Lung (tissue), 12 donors: ENCODE measurements around the gene HIRIP3. TPM values are rescaled to one million over a fixed set of nuclear protein-coding genes. Genes with fewer than 3 reads are reported as not detected.

Source experiments
- ATAC-seq: fragments of 200-7000 bp; cut with Tn5 transposase; one replicate; pipeline ENCODE4 v1.9.1; 2020; ENCODE audit warnings: moderate number of reproducible peaks; ENCODE audit not compliant: insufficient read depth, low FRiP score
- DNase-seq, 3 donors: peaks; one replicate each; pipeline ENCODE4 v3.0.0-alpha.2; 2013 to 2017
- H3K27ac ChIP-seq, 2 donors: one replicate each; pipeline ENCODE4 v1.5.1; 2013; ENCODE audit warnings: mild to moderate bottlenecking in 2 of 2, moderate library complexity in 2 of 2, control low read depth in 1 of 2, inconsistent platforms in 1 of 2, low read depth in 1 of 2, low read length in 1 of 2
- H3K27me3 ChIP-seq, 3 donors: one replicate each; pipeline ENCODE4 v1.5.1; 2013; ENCODE audit warnings: low read length in 2 of 3; ENCODE audit not compliant: control insufficient read depth in 3 of 3, insufficient read depth in 3 of 3
- H3K36me3 ChIP-seq, 4 donors: one replicate each; pipeline ENCODE4 v1.5.1; 2013; ENCODE audit warnings: low read length in 4 of 4, mild to moderate bottlenecking in 1 of 4, moderate library complexity in 1 of 4; ENCODE audit not compliant: control insufficient read depth in 4 of 4, insufficient read depth in 4 of 4
- H3K4me1 ChIP-seq, 5 donors: one replicate each; pipeline ENCODE4 v1.5.1; 2013; ENCODE audit warnings: low read length in 5 of 5, mild to moderate bottlenecking in 2 of 5, moderate library complexity in 1 of 5; ENCODE audit not compliant: control insufficient read depth in 5 of 5, insufficient read depth in 5 of 5
- H3K4me3 ChIP-seq: one replicate; pipeline ENCODE4 v1.5.1; 2013; ENCODE audit warnings: mild to moderate bottlenecking, control low read depth, moderate library complexity
- H3K9ac ChIP-seq, 2 donors: one replicate each; pipeline ENCODE4 v1.5.1; 2013; ENCODE audit warnings: low read length in 2 of 2, control low read depth in 1 of 2; ENCODE audit not compliant: insufficient read depth in 1 of 2
- H3K9me3 ChIP-seq, 4 donors: one replicate each; pipeline ENCODE4 v1.5.1; 2013; ENCODE audit warnings: low read length in 3 of 4, mild to moderate bottlenecking in 1 of 4, moderate library complexity in 1 of 4; ENCODE audit not compliant: control insufficient read depth in 4 of 4, insufficient read depth in 3 of 4
- CTCF ChIP-seq: IDR thresholded peaks from 2 replicates; pipeline ENCODE4 v1.5.1; 2012; ENCODE audit warnings: mild to moderate bottlenecking; ENCODE audit errors: control extremely low read depth, extremely low read depth
- WGBS, 2 donors: extraction: QIAGEN DNeasy Blood & Tissue Kit; methylation state at CpG; one replicate each; pipeline ENCODE4 v1.1.7; 2013; 5-methylcytosine and 5-hydroxymethylcytosine counted together
- polyA plus RNA-seq, 2 donors: library from polyadenylated mRNA; stranded (reverse); fragments of 200-250 nt; gene quantifications; one replicate each; pipeline ENCODE4 v1.2.1, GENCODE V29; 2013
- total RNA-seq, 2 donors: library from RNA; depleted of rRNA in 1 of 2; stranded (reverse); fragments of >200 nt in 1 of 2; gene quantifications; one replicate each; pipeline ENCODE4 v1.2.1, GENCODE V29; 2014 to 2021
- donor health status: control.
- donor health status: control.
- donor health status: Bipolar disorder and iron deficiency.
- donor health status: healthy.
- donor health status: DM: yes; HTN: yes; CAD: no.

The HIRIP3 gene
- total and polyA plus RNA-seq, 4 donors: 13.1 to 22.7 (median 17.7) TPM

- H3K4me3 ChIP-seq: no peak overlapping the region
- H3K27me3 ChIP-seq: no peaks in the 10 kb centered on the region
- DNase-seq (peak; percentile 43 to 61 (median 44)), ATAC-seq (peak; percentile 93)
- 68 to 79% methylated on average over 11 of the region's 11 CpGs for whole genome bisulfite sequencing, 2 donors
- H3K36me3 ChIP-seq: no peaks in the 10 kb centered on the region
- TF ChIP-seq CTCF: no peak
- H3K4me1 ChIP-seq: peaks cover 0 to 2% (median 0%) of the 10 kb centered on the region in 5 donors
- H3K9ac ChIP-seq: no peak overlapping the region
- peaks cover 0 to 2% (median 0%) of the 10 kb centered on the region in 4 donors for H3K9me3 ChIP-seq
- H3K27ac ChIP-seq: peak overlapping the region in 1 of 2 donors; percentile 43
Measured at GRCh38 chr16:29943846-29944799, 51.3 kb downstream of the HIRIP3 start.

Other genes starting within 250 kb of the HIRIP3 start
- 1 to 10 TPM; 3.1 to 9.1 TPM for gene C16orf54, start 249.6 kb downstream of the HIRIP3 start, total RNA-seq
- gene C16orf54, start 249.6 kb downstream of the HIRIP3 start, polyA plus RNA-seq: 1 to 10 TPM; 2.8 to 6.0 TPM
- gene ZG16, start 217.4 kb downstream of the HIRIP3 start, total RNA-seq: under 1 TPM in 1 of 2 donors, not detected in 1; 0.06 TPM
- under 1 TPM; 0.01 to 0.04 TPM for gene ZG16, start 217.4 kb downstream of the HIRIP3 start, polyA plus RNA-seq
- 10 to 100 TPM; 24.3 to 27.6 TPM for gene KIF22, start 204.9 kb downstream of the HIRIP3 start, total RNA-seq
- 10 to 100 TPM; 22.1 to 84.9 TPM for gene KIF22, start 204.9 kb downstream of the HIRIP3 start, polyA plus RNA-seq
- 100 to 1,000 TPM in 1 of 2 donors, 10 to 100 TPM in 1; 94.9 to 159 TPM for gene MAZ, start 189.1 kb downstream of the HIRIP3 start, total RNA-seq
- 100 to 1,000 TPM; 112 to 170 TPM for gene MAZ, start 189.1 kb downstream of the HIRIP3 start, polyA plus RNA-seq
- 1 to 10 TPM; 1.2 to 6.5 TPM for gene PRRT2, start 183.4 kb downstream of the HIRIP3 start, total RNA-seq
- gene PRRT2, start 183.4 kb downstream of the HIRIP3 start, polyA plus RNA-seq: 1 to 10 TPM in 1 of 2 donors, under 1 TPM in 1; 0.49 to 1.8 TPM
- gene PAGR1, start 179.5 kb downstream of the HIRIP3 start, total RNA-seq: 10 to 100 TPM; 18.4 to 23.1 TPM
- 10 to 100 TPM; 29.8 to 43.2 TPM for gene PAGR1, start 179.5 kb downstream of the HIRIP3 start, polyA plus RNA-seq
- 100 to 1,000 TPM; 150 to 322 TPM for gene MVP, start 175.2 kb downstream of the HIRIP3 start, total RNA-seq
- gene MVP, start 175.2 kb downstream of the HIRIP3 start, polyA plus RNA-seq: 100 to 1,000 TPM; 239 to 267 TPM
- gene CDIPT, start 132.4 kb downstream of the HIRIP3 start, total RNA-seq: 10 to 100 TPM; 66.9 to 71.7 TPM
- 100 to 1,000 TPM in 1 of 2 donors, 10 to 100 TPM in 1; 75.0 to 105 TPM for gene CDIPT, start 132.4 kb downstream of the HIRIP3 start, polyA plus RNA-seq
- gene SEZ6L2, start 96.1 kb downstream of the HIRIP3 start, total RNA-seq: 10 to 100 TPM in 1 of 2 donors, 1 to 10 TPM in 1; 6.4 to 19.2 TPM
- 1 to 10 TPM; 4.6 to 5.8 TPM for gene SEZ6L2, start 96.1 kb downstream of the HIRIP3 start, polyA plus RNA-seq
- gene ASPHD1, start 95.1 kb downstream of the HIRIP3 start, total RNA-seq: 1 to 10 TPM in 1 of 2 donors, under 1 TPM in 1; 0.34 to 4.3 TPM
- gene ASPHD1, start 95.1 kb downstream of the HIRIP3 start, polyA plus RNA-seq: 1 to 10 TPM; 3.2 to 4.1 TPM
- 10 to 100 TPM; 18.0 to 26.2 TPM for gene KCTD13, start 69.4 kb downstream of the HIRIP3 start, total RNA-seq
- 10 to 100 TPM; 15.0 to 15.1 TPM for gene KCTD13, start 69.4 kb downstream of the HIRIP3 start, polyA plus RNA-seq
- 100 to 1,000 TPM in 1 of 2 donors, 10 to 100 TPM in 1; 56.4 to 141 TPM for gene TMEM219, start 33.5 kb downstream of the HIRIP3 start, total RNA-seq
- 100 to 1,000 TPM; 127 to 210 TPM for gene TMEM219, start 33.5 kb downstream of the HIRIP3 start, polyA plus RNA-seq
- 10 to 100 TPM; 55.3 to 71.8 TPM for gene TAOK2, start 21.7 kb downstream of the HIRIP3 start, total RNA-seq
- 10 to 100 TPM; 33.8 to 55.5 TPM for gene TAOK2, start 21.7 kb downstream of the HIRIP3 start, polyA plus RNA-seq
- gene INO80E, start 624 bp upstream of the HIRIP3 start, total RNA-seq: 10 to 100 TPM; 37.5 to 68.5 TPM
- 100 to 1,000 TPM in 1 of 2 donors, 10 to 100 TPM in 1; 51.8 to 105 TPM for gene INO80E, start 624 bp upstream of the HIRIP3 start, polyA plus RNA-seq
- gene DOC2A, start 15.4 kb upstream of the HIRIP3 start, total RNA-seq: 1 to 10 TPM; 2.4 to 8.7 TPM
- gene DOC2A, start 15.4 kb upstream of the HIRIP3 start, polyA plus RNA-seq: 1 to 10 TPM; 1.4 to 2.9 TPM
- gene C16orf92, start 27.6 kb upstream of the HIRIP3 start, total RNA-seq: not detected
- gene C16orf92, start 27.6 kb upstream of the HIRIP3 start, polyA plus RNA-seq: not detected
- gene TLCD3B, start 35.7 kb upstream of the HIRIP3 start, total RNA-seq: under 1 TPM in 1 of 2 donors, not detected in 1; 0.43 TPM
- gene TLCD3B, start 35.7 kb upstream of the HIRIP3 start, polyA plus RNA-seq: under 1 TPM in 1 of 2 donors, not detected in 1; 0.03 TPM
- 1,000 to 10,000 TPM in 1 of 2 donors, 100 to 1,000 TPM in 1; 265 to 1,167 TPM for gene ALDOA, start 70.1 kb upstream of the HIRIP3 start, total RNA-seq
- 1,000 to 10,000 TPM in 1 of 2 donors, 100 to 1,000 TPM in 1; 756 to 1,371 TPM for gene ALDOA, start 70.1 kb upstream of the HIRIP3 start, polyA plus RNA-seq
- gene PPP4C, start 80.4 kb upstream of the HIRIP3 start, total RNA-seq: 10 to 100 TPM; 51.7 to 90.7 TPM
- 100 to 1,000 TPM; 113 to 143 TPM for gene PPP4C, start 80.4 kb upstream of the HIRIP3 start, polyA plus RNA-seq
- 1 to 10 TPM in 1 of 2 donors, under 1 TPM in 1; 0.60 to 1.7 TPM for gene TBX6, start 96.3 kb upstream of the HIRIP3 start, total RNA-seq
- gene TBX6, start 96.3 kb upstream of the HIRIP3 start, polyA plus RNA-seq: 1 to 10 TPM; 1.1 to 1.6 TPM
- 10 to 100 TPM; 56.2 to 69.0 TPM for gene YPEL3, start 100.6 kb upstream of the HIRIP3 start, total RNA-seq
- gene YPEL3, start 100.6 kb upstream of the HIRIP3 start, polyA plus RNA-seq: 100 to 1,000 TPM; 118 to 208 TPM
- gene GDPD3, start 117.9 kb upstream of the HIRIP3 start, total RNA-seq: 1 to 10 TPM; 5.1 to 5.8 TPM
- 1 to 10 TPM; 4.1 to 6.0 TPM for gene GDPD3, start 117.9 kb upstream of the HIRIP3 start, polyA plus RNA-seq
- 10 to 100 TPM; 50.3 to 96.7 TPM for gene MAPK3, start 127.6 kb upstream of the HIRIP3 start, total RNA-seq
- 10 to 100 TPM; 65.7 to 83.8 TPM for gene MAPK3, start 127.6 kb upstream of the HIRIP3 start, polyA plus RNA-seq
- 100 to 1,000 TPM in 1 of 2 donors, 10 to 100 TPM in 1; 47.7 to 143 TPM for gene CORO1A, start 188.0 kb upstream of the HIRIP3 start, total RNA-seq
- gene CORO1A, start 188.0 kb upstream of the HIRIP3 start, polyA plus RNA-seq: 100 to 1,000 TPM in 1 of 2 donors, 10 to 100 TPM in 1; 41.8 to 419 TPM
- 100 to 1,000 TPM in 1 of 2 donors, 1 to 10 TPM in 1; 9.8 to 111 TPM for gene BOLA2B, start 198.0 kb upstream of the HIRIP3 start, total RNA-seq
- 100 to 1,000 TPM; 253 to 320 TPM for gene BOLA2B, start 198.0 kb upstream of the HIRIP3 start, polyA plus RNA-seq
- gene SLX1A, start 198.3 kb upstream of the HIRIP3 start, total RNA-seq: 10 to 100 TPM; 24.0 to 96.0 TPM
- gene SLX1A, start 198.3 kb upstream of the HIRIP3 start, polyA plus RNA-seq: 10 to 100 TPM; 63.4 to 86.8 TPM
- 10 to 100 TPM; 16.3 to 22.4 TPM for gene SULT1A3, start 203.6 kb upstream of the HIRIP3 start, total RNA-seq
- 10 to 100 TPM in 1 of 2 donors, 1 to 10 TPM in 1; 8.3 to 32.8 TPM for gene SULT1A3, start 203.6 kb upstream of the HIRIP3 start, polyA plus RNA-seq